ENCODE data around the gene PRUNE2.
"Not testable (repeated sequence)": the region's sequence is repeated elsewhere in the genome, so short reads cannot be mapped to it uniquely, and the experiment has no call there.

Gene PRUNE2

DNA sequence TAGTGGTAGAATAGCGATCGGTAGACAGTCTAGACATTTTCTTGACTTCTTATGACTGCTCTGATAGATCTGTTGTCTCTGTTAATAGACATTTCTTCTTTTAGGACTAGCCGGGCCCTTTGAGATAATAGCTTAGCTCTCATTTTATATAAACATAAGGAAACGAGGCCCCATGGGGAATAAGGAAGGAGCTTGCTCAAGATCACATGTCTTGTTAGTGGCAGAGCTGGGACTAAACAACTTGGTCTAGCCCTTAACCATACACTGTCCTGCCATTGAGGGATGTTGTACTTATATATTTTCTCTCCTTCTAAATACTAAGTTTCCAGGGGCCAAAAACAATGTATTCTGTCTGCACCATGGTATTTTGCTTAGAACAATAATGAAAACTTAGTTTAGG, 306.9 kb downstream of the PRUNE2 start:
- no peak for DNase-seq

DNA sequence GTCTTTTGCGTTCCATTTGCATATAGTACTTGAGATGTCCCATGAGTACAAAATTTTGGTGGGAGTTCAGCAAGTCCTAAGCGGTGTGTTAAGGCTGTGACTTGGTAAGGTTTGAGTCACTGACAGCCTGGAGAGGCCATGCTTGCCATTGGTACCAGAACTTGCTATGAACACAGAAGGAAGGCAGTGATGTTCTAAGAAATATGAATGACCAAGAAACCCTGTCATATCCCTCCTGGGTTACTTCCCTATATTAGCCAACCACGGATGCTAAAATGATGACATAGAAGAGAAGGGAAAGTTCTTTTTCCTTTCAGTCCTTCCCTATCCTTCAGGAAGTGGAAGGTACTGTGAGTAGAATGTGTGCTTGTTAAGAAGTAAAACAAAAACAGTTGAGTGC, 310.3 kb downstream of the PRUNE2 start:
- no peak for DNase-seq

DNA sequence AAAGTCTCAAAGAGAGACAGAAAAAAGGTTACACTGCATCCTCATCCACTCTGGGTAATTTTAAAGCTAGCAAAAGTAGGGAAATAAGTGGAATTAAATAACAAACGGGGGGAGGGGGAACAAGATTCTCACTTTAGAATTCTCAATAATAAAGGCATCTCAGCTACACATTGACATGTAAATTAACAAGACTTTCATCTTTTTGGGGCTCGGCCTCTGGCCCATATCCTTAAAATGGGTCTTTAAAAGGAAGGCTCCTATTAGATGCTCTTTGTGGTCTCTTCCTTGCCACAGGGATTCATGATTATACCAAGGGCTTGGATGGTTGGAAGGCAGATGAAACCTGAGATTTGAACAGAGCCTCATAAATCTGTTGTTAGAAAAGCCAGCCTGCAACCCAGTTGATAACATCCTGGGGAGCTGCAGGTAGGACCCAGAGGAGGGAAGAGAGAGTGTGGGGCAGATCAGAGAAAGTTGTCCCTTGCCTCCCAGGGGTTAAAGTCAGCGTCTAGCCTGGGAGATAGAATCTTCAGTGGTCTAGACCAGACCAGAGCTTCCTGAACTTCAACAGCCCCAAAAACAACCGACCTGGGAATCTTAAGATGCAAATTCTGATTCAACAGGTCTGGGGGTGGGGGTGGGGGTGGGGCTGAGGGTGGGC, 311.0 kb downstream of the PRUNE2 start:
- DNase-seq: no peak

DNA sequence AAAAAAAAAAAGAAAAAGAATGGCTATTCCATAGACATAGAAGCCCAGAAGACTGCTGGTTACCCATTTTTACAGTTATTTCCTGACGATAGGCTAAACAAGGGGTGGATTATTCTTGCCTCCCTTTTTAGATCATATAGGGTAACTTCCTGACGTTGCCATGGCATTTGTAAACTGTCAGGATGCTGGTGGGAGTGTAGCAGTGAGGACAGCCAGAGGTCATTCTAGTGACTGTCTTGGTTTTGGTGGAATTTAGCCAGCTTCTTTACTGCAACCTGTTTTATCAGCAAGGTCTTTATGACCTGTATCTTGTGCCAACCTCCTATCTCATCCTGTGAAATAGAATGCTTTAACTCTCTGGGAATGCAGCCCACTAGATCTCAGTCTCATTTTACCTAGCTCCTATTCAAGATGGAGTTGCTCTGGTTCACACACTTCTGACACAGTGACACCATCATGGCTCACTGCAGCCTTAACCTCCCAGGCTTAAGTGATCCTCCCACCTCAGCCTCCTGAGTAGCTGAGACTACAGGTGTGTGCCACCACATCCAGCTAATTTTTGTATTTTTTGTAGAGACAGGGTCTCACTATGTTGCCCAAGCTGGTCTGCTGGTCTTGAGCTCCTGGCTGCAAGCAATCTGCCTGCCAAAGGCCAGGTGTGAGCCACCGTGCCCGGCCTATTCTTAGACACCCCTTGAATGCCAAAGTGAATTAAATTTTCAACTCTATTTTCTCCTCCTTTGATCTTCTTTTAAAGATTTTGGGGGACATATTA, 311.8 kb downstream of the PRUNE2 start:
- not testable (repeated sequence) for DNase-seq

DNA sequence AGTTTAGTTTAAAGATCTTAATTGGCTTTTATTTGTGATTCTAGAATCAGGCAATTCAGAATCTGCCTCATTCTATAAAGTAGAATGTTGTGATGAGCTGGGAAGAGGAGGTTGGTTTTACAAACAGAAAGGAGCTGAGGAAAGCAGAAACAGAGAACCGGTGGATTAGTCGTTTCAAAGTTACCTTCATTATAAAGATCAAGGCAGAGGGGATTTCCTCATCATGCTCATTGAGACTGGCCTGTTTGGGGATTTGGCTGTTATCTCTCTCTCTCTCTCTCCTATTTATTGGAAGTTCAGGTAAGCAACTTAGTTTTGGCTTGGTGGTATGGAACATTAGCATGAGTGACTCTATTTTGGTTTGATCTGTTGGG, 313.0 kb downstream of the PRUNE2 start:
- no peak for DNase-seq

DNA sequence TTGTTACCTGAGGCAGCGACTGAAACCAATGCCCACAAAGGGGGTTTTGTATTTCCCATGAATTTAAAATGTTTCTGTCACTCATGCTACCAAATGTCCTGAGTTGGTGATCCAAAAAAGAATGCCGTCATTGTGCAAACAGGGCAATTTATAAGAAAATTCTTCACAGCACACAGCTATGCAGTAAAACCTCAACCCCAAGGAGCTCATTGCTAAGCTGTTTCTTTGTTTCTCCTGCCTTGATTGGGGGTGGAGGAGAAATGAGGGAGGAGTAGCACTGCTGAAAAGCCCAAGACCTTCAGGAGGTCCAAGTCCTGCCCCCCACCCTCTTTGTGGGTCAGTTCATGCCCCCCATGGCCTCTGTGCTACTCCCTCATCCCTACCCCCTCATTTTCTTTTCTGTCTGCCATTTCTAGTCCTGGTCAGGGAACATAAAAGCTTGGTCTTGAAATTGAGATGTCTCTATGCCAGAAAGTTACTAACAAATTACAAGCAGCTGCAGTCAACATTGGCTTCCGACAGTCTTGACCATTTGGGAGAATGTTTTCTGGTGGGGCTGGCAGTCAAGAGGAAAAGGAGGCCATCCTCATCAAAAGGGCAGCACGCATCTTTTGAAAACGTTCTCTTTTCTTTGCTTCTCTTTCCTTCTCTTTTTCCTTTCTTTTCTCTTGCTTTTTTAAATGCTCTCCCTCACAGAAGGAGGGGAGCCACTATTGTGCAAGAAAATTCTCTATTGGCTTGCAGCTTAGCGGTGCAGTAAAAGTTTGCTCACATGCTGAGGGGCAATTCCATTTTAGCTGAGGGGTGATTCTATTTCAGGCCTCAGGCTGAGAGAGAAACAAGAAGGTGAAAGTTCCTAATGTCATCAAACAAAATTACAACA, 313.6 kb downstream of the PRUNE2 start:
- no peak for DNase-seq

DNA sequence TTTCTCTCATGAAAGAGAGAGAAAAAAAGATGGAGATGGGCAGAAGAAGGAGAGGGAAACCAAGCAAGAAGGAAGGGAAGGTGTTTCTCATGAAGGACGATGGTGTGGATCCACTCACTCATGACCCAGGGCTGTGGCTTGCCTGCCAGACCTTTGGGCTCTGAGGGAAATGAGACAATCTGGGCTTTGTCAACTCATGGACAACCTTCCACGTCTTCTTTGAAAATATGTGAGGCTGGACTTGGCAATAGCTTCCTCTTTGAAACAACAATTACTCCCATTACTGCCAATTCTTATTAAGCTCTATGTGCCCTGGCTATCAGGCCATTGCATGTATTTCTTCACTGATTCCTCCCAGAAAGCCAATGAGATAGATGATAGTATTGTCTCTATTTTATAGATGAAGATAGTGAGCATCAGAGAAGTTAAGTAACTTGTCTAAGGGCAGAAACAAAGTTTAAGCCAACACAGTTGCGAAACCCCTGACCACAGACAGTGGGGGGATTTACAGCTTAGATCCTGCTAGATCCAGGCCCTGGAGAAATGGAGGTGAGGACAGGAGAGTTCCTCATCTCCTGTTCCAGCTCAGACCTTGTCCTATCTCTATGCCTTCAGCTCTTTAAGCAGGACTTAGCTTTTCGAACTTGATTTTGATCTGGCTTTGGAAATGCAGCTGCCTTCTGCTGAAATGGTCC, 314.5 kb downstream of the PRUNE2 start:
- no peak for DNase-seq

DNA sequence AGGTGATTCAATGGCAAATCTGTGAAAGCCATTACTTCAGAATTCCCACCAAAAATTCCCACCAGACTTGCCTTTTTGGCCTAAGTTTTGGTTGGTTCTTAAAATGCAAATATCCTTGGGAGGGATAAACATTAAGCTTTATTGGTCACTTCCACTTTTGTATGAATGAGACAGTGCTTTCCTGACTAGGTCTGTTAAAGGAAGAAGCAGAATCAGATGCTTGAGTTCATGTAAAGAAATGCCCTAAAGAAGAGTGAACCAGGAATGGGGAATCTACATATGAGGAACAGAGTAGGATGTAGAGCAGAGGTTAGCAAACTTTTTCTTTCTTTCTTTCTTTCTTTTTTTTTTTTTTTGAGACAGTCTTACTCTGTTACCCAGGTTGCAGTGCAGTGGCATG, 317.6 kb downstream of the PRUNE2 start:
- DNase-seq: no peak

DNA sequence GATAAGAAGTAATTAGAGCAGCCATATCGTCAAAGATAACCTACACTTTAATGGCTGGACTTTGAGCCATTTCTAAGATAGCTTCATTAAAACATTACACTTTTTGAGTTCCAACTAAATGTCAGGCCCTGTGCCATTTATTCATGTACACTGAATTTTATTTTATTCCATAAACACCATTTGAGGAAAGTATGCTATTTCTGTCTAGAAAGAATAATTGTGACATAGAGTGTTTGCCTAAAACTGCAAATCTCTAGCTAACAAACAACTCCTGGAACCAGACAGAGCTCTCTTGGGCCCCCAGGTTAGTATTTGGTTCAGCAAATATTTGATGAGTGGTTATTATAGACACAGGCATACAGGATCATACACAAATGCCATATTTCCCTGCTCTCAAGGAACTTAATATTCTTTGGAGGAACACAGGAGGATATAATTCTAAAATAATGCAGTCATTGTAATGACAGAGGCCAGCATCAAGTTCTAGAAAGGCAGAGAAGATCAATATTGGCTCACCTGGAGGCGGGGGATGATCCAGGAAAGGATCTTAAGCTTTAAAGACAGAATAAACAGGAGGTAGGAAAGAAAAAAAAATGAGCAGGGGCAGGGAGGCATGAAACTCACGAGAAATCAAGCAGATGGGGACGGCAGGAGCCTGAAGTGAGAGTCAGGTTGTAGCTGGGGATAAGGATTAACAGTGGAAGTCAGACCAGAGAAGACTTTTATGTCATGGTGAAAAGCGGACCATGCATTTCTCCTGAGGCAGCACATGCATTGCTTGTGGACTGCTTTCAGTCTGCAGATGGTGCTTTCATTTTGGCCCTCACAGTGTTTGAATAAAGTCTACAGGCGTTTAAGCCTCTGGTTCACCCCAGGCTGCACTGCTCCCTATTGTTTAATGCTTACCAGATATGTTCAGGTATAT, 319.3 kb downstream of the PRUNE2 start:
- peak in 1 of 14 donors; percentile 37 for DNase-seq

DNA sequence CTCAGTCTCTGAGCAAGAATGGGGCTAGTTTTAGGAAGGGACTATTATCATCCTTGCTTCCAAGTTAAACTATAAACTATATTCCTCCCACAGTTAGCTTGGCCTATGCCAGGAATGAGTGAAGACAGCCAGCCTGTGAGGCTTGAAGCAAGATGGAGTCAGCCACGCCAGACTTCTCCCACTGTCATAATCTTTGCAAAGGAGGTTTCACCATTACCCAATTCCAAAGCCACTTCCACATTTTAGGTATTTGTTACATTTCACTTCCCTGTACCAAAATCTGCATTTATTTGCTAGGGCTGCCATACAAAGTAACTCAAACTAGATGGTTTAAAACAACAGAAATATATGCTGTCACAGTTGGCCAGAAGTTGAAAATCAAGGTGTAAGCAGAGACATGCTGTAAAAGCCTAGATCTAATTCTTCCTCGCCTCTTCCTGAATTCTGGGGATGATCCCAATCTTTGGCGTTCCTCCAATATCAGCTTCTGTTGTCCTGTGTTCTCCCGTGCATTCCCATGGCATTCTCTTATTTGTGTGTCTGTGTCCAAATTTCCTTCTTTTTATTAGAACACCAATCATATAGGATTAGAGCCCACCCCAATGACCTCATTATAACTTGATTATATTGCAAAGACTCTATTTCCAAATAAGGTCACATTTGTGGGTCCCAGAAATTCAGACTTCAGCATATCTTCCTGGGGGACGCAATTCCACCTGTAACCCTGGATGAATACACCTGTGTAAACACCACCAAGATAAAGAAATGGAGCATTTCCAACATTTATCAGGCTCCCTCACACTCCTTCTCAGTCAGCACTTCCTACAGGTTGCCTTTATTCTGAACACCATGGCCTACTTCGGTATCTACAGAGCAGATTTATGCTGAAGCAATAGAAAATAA, 320.2 kb downstream of the PRUNE2 start:
- peak in 1 of 14 donors; percentile 36 for DNase-seq

DNA sequence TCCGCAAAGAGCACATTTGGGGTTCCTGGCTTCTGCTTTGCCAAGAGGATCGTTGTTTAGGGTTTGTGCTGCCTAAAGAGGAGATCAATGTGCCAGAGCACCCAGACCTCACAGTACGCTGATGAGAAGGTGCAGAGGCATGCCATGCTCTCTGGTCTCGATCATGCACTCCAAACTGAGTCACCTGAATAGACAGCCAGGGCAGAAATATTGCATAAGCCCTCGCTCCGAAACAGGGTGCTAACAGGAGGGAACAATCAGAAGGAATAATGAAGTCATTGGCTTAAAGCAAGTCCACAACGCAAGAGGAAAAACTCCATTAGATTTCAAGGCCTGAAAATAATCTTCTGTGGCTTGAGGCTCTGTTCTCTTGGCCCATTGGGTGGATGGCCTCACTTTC, 322.7 kb downstream of the PRUNE2 start:
- DNase-seq: no peak

DNA sequence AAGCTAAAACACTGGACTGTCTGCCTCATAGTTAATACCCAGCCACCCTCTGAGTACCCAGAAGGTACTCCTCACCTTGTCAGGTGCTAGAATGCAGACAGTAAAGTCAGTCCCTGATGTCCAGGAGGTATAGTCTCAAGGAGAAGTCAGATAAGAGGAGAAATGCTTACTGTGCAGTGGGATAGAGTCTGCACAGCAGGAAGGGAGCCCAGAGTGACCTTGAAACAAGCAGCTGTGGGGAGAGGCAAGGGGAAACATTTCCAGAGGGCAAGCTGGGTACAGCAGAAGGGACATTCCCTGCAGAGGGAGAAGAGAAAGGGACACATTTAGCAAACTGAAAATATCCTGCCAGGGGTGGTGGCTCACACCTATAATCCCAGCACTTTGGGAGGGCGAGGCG, 324.2 kb downstream of the PRUNE2 start:
- DNase-seq: no peak

DNA sequence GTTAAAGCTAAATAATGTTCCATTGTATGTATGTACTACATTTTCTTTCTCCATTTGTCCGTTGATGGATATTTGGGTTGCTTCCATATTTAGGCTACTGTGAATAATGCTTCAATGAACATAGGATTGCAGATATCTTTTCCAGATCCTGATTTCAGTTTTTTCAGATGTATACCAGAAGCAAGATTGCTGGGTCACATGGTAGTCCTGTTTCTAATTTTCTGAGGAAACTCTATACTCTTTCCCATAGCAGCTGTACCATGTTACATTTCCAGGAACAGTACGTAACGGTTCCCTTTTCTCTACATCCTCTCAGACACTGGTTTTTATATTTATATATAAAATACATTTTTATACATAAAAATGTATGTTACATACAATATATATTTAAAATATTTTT, 325.1 kb downstream of the PRUNE2 start:
- DNase-seq: no peak

DNA sequence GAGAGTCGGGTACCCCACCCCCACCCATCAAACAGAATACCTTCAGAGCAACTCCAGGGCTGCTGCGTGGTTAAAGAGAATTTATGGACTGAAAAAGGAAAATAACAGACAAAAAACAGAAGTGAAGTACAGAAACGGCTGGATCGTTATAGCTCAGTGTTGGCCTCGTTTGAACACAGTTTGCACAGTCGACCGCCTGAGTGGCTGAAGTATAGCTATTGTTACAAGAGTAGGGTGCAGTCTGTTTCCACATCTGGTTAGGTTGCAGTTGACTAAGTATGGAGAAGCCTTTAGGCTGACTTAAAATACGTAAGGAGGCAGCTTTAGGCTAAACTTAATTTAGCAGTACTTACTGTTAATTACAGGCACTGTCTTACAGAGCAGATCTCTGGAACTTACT, 325.7 kb downstream of the PRUNE2 start:
- DNase-seq: no peak

DNA sequence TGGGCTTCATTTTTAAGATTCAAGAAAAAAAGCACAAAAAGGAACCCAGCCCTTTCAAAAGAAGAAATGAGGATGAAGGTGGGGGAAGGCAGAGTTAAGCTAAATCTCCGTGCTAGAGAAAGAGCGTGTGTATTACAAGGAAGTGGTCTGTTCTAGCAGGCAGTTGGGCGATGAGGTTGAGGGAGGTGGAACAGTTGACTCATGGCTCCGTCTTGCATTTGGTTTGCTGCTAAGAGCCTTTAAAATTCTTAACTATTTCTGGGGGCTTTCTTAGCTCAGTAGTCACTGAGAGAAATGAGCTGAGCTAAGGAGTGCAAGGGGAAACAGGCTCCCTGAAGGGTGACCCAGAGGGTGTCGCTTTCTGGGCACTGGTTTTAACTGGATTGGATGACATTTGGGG, 329.6 kb downstream of the PRUNE2 start:
- DNase-seq: peak in 1 of 14 donors; percentile 9

DNA sequence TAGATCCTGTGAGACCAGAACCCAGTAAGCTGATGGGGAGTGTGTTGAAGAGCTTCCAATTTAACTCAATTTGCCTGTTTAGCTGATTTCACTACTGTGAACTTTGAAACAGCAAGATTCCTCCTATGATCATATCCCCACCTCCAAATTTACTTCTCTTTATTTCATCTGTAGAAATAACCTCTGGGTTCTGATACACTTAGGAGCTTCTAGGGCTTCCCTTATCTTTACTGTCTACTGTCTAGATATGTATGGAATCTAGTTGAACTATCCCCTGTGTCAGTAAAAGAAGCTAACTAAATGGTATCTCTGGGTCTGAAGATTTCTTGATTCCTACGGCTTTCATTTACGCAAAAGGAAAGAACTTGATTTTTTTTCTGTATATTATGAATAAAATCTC, 330.2 kb downstream of the PRUNE2 start:
- no peak for DNase-seq

DNA sequence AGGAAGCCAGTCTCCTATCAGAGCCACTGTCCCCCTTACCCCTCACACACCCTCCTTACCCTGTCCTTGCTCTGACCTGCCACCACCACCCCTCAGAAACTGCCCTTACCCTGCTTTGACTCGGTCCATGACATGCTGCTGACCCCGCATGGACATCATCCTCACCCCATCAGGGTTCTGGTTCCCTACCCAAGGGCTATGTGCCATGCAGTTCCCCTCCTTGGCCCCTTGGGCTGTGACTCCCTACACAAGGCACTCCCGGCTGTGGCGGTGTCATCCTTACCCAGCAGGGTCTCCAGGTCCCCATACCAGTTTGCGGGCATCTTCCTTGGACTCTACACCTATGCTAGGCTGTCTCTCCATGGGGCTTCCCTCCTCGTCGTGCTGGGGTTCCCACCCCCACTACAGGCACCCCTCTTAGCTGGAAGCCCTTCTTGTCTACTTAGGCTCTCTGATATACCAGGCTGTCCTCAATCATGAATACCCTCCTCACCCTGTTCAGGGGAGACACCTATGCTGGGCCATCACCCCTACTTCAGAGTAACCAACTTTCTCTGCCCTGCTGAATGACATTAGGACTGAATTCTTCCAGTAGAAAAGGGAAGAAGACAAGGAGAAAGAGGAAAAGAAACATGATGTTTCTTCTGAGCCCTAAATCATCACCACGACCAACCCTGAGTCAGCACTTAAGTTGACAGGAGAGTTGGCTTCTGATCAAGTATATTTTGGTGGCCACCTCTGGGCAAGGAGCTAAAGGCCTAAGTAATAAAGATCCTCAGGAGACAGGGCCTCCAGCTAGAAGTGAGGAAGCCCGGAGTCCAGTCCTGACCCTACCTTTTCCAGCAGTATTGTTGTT, 331.8 kb downstream of the PRUNE2 start:
- no peak for DNase-seq

DNA sequence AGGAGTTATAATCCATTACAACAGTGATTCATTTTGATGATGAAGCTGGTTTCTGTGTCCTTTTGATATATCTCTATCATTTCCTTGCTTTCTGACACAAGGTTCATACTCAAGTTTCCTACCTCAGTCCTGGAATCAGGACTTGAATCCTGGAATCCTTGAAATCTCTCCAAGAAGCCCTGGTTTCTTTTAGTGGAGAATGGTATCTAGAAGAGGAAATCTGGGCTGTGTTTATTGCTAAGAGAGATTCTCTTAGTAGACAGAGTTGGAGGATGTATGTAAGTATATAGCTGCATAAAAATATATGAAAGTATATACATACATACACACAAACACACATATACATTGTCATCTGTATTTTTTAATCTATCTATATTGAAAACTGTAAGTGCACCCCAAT, 332.5 kb downstream of the PRUNE2 start:
- no peak for DNase-seq

DNA sequence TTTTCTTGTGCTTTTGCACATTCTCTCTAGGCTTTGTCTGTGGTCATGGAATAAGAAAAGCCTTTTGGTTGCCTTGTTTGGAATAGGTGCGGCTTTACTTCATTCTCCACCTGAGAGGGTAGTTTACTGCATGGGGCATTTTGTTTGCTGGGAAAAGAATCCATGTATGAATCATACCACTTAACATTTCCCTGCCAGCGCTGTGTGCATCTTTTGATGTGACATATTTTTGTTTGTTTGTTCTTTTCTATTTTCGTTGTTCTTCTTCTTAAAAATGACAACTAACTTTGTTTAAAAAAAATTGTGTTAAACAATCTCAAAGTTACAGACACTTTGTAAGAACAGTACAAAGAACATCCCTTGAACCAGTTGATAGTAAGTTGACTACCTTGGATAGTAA, 333.8 kb downstream of the PRUNE2 start:
- no peak for DNase-seq

DNA sequence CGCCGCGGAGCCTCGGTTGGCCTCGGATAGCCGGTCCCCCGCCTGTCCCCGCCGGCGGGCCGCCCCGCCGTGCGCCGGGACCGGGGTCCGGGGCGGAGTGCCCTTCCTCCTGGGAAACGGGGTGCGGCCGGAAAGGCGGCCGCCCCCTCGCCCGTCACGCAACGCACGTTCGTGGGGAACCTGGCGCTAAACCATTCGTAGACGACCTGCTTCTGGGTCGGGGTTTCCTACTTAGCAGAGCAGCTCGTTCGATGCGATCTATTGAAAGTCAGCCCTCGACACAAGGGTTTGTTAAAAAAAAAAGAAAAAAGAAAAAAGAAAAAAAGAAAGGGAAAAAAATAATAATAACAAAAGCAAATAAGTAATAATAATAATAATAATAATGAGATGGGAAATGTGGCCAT, 334.2 kb downstream of the PRUNE2 start:
- DNase-seq: no peak
